Measurements from ENCODE around the gene COL4A3. TPM values are rescaled to one million over a fixed set of nuclear protein-coding genes. Genes with fewer than 3 reads are reported as not detected.

Gene COL4A3
- total RNA-seq, 1 experiment from 2014 or later = 0.15 TPM

DNA sequence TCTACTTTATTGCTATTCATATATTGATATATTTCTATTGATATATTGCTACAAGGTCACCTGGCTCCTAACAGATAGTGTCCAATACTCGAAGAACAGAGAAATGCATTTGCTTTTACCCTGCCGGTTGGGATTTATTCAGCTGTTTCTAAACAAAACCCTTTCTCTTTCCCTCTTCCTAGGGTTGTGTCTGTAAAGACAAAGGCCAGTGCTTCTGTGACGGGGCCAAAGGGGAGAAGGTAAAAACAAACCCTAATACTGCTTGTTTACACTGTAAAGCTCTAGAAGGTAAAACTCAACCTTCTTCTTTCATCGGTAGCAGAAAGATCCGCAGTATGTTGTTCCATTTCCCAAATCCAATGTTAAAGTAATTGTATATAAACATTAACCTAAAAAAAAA lies 73.4 kb downstream of the COL4A3 start:
- no peak overlapping the region for H2BK15ac ChIP-seq (ENCODE audit: low read depth, low read length)
- no peaks in the 10 kb centered on the region for H3K36me3 Mint-ChIP-seq (ENCODE audit: insufficient read depth in 1 of 3, low read depth in 3 of 3)
- no peak for DNase-seq
- no peak overlapping the region for H2AFZ ChIP-seq (ENCODE audit: low read length)
- H3K4me1 Mint-ChIP-seq = peaks cover 33 to 37% of the 10 kb centered on the region in 2 experiments
- no peak overlapping the region for H3K18ac ChIP-seq (ENCODE audit: insufficient read length, low read depth, low read length)
- no peak overlapping the region for H3K4me2 ChIP-seq (ENCODE audit: insufficient read depth, insufficient read length, low read length)
- H3K9me3 Mint-ChIP-seq = no peaks in the 10 kb centered on the region
- no peak overlapping the region for H4K8ac ChIP-seq (replicated peaks; ENCODE audit: insufficient read length, low read depth, low read length)
- H3K4me1 ChIP-seq (ENCODE audit: insufficient read depth, low read length) = peaks cover 8% of the 10 kb centered on the region; the same call in 1 of the 2 replicates
- no peak overlapping the region for H4K91ac ChIP-seq (ENCODE audit: insufficient read length, low read depth, low read length)
- H3K56ac ChIP-seq (ENCODE audit: insufficient read length, low read depth, low read length) = no peak overlapping the region
- WGBS (ENCODE audit: extremely low coverage, insufficient read length, low lambda C conversion rate) = no CpG with 5 or more reads among the region's 5 CpGs
- no peaks in the 10 kb centered on the region for H3K79me1 ChIP-seq (ENCODE audit: insufficient read depth, low read depth, low read length, poor library complexity, severe bottlenecking)
- no peaks in the 10 kb centered on the region for H3K27me3 ChIP-seq (ENCODE audit: insufficient read depth, low read length)
- H2AK5ac ChIP-seq (ENCODE audit: insufficient read length, low read length) = no peak overlapping the region
- no peak overlapping the region for H3K27ac Mint-ChIP-seq
- H3K14ac ChIP-seq (ENCODE audit: insufficient read depth, low read length) = no peak overlapping the region
- no peak overlapping the region for H3K4me3 Mint-ChIP-seq
- H3K27me3 Mint-ChIP-seq (ENCODE audit: low read depth) = no peaks in the 10 kb centered on the region
- H3K4ac ChIP-seq (ENCODE audit: low read depth, low read length) = no peak overlapping the region
- H3K27ac ChIP-seq (ENCODE audit: insufficient read length, low read depth, low read length) = no peak overlapping the region
- no peak overlapping the region for H3K23ac ChIP-seq (ENCODE audit: insufficient read length, low read depth, low read length)
- TF ChIP-seq CTCF (conservative IDR thresholded peaks at IDR 0.05) = no peak
- H3T11ph ChIP-seq (ENCODE audit: low read length) = no peak overlapping the region
- no peaks in the 10 kb centered on the region for H3K9me3 ChIP-seq (ENCODE audit: control insufficient read depth, low read depth, low read length)
- H2BK12ac ChIP-seq (ENCODE audit: insufficient read length, low read depth, low read length) = no peak overlapping the region
- H2BK20ac ChIP-seq (ENCODE audit: low read depth, low read length, poor library complexity, severe bottlenecking) = no peak overlapping the region
- H3K9ac ChIP-seq (ENCODE audit: extremely low read depth, insufficient read length, low read length) = no peak overlapping the region
- peaks cover 2% of the 10 kb centered on the region for H4K20me1 ChIP-seq (ENCODE audit: control insufficient read depth, insufficient read depth, insufficient read length)
- no peak overlapping the region for H2BK5ac ChIP-seq (ENCODE audit: insufficient read length, low read length)
- no peaks in the 10 kb centered on the region for H3K79me2 ChIP-seq (ENCODE audit: insufficient read depth, low read length)
- no peak overlapping the region for H4K5ac ChIP-seq (ENCODE audit: insufficient read length, low read depth, low read length)
- no peaks in the 10 kb centered on the region for H3K23me2 ChIP-seq (ENCODE audit: insufficient read length, low read depth, low read length, poor library complexity, severe bottlenecking)
- H2BK120ac ChIP-seq (ENCODE audit: low read depth, low read length, poor library complexity, severe bottlenecking) = no peak overlapping the region
